ENCODE results near the gene RNU6-1.

GRCh38 chr15:67794832-67795574 is 44.8 kb downstream of the RNU6-1 start:
- no peak for TF ChIP-seq JUN (IDR thresholded peaks at IDR 0.05; ENCODE audit: borderline replicate concordance, insufficient read depth, insufficient read length, low read depth)
- no peak for TF ChIP-seq POLR2A (IDR thresholded peaks at IDR 0.05; ENCODE audit: low read depth, low read length)
- TF ChIP-seq CTCF (IDR thresholded peaks at IDR 0.05; ENCODE audit: extremely low read depth in 1 of 2, insufficient read depth in 1 of 2, low read depth in 1 of 2, low read length in 2 of 2), result no peak
- no peak for TF ChIP-seq EZH2 (IDR thresholded peaks at IDR 0.05; ENCODE audit: borderline replicate concordance, low read depth, low read length, severe bottlenecking)
- TF ChIP-seq MYC (IDR thresholded peaks at IDR 0.05; ENCODE audit: low read depth, low read length), result no peak
- no peak for TF ChIP-seq MAX (IDR thresholded peaks at IDR 0.05; ENCODE audit: insufficient read depth, insufficient read length)
- no peak for TF ChIP-seq POLR2AphosphoS5 (IDR thresholded peaks at IDR 0.05; ENCODE audit: insufficient read depth, low read depth, low read length)
- TF ChIP-seq GATA2 (IDR thresholded peaks at IDR 0.05; ENCODE audit: insufficient read depth, insufficient read length, low read depth, low read length), result no peak
- no peak for TF ChIP-seq FOS (IDR thresholded peaks at IDR 0.05; ENCODE audit: borderline replicate concordance, insufficient read depth, low read length)

All from endothelial cell of umbilical vein (primary cell).